ENCODE measurements around the gene ELOVL1.

The ELOVL1 gene

DNA sequence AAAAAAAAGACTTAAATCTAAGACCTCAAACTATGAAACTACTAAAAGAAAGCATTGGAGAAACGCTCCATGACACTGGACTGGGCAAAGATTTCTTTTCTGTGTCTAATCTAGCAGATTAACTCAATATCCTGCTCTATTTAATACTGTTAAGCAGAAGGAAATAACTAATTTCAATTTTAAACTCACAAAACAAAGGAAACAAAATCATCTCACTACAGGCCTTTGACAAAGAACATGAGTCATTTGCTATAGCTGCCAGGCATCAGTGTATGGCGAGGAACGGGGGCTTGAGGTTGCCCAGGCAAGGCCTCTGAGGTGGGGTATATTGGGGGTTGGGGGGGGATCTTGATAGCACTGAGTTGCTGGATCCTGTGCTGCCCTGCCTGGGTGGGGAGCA, 42.8 kb upstream of the ELOVL1 start:
- no peak overlapping the region for H2AFZ ChIP-seq (ENCODE audit: low read depth, low read length)
- H3K36me3 ChIP-seq (ENCODE audit: insufficient read depth, low read length) = peaks cover 57% of the 10 kb centered on the region
- no peaks in the 10 kb centered on the region for H3K79me2 ChIP-seq (ENCODE audit: insufficient read depth, low read length)
- H4K20me1 ChIP-seq (ENCODE audit: insufficient read depth, low read length) = no peaks in the 10 kb centered on the region
- no peak overlapping the region for H3K27ac ChIP-seq (ENCODE audit: low read length)
- no peak for TF ChIP-seq EZH2 (IDR thresholded peaks at IDR 0.05; ENCODE audit: borderline replicate concordance, low read depth, low read length, severe bottlenecking)
- TF ChIP-seq, protein P1, sequence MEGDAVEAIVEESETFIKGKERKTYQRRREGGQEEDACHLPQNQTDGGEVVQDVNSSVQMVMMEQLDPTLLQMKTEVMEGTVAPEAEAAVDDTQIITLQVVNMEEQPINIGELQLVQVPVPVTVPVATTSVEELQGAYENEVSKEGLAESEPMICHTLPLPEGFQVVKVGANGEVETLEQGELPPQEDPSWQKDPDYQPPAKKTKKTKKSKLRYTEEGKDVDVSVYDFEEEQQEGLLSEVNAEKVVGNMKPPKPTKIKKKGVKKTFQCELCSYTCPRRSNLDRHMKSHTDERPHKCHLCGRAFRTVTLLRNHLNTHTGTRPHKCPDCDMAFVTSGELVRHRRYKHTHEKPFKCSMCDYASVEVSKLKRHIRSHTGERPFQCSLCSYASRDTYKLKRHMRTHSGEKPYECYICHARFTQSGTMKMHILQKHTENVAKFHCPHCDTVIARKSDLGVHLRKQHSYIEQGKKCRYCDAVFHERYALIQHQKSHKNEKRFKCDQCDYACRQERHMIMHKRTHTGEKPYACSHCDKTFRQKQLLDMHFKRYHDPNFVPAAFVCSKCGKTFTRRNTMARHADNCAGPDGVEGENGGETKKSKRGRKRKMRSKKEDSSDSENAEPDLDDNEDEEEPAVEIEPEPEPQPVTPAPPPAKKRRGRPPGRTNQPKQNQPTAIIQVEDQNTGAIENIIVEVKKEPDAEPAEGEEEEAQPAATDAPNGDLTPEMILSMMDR (IDR thresholded peaks at IDR 0.05; ENCODE audit: borderline replicate concordance, extremely low read depth, low read length, poor library complexity, severe bottlenecking) = no peak
- DNase-seq (no peak), ATAC-seq (ENCODE audit: insufficient read depth, low read depth) (no peak)
- H3K4me1 ChIP-seq (ENCODE audit: insufficient read depth, low read length) = no peaks in the 10 kb centered on the region
- no peak overlapping the region for H3K4me2 ChIP-seq (ENCODE audit: insufficient read depth, low read length)
- no peak overlapping the region for H3K9ac ChIP-seq (ENCODE audit: low read depth, low read length)
- no peak overlapping the region for H3K4me3 ChIP-seq (ENCODE audit: low read depth in 1 of 2, low read length in 2 of 2)
- H3K9me3 ChIP-seq (ENCODE audit: insufficient read depth, low read length, severe bottlenecking) = no peaks in the 10 kb centered on the region
- H3K27me3 ChIP-seq (ENCODE audit: insufficient read depth, low read length, poor library complexity) = no peaks in the 10 kb centered on the region

DNA sequence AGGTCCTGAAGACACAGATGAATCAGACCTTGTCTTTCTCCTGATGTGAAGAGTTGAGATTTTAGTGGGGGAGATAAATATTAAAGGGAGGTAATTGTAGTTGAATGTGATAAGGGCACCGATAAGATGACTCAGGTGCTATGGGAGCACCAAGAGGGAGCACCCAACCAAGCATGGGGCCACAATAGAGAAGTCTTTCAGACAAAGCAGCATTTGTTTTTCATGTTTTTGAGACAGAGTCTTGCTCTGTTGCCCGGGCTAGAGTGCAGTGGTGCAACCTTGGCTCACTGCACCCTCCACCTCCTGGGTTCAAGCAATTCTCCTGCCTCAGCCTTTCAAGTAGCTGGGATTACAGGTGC, 38.0 kb upstream of the ELOVL1 start:
- no peaks in the 10 kb centered on the region for H3K9me3 ChIP-seq (ENCODE audit: insufficient read depth, low read length, severe bottlenecking)
- H3K9ac ChIP-seq (ENCODE audit: low read depth, low read length) = no peak overlapping the region
- H3K27me3 ChIP-seq (ENCODE audit: insufficient read depth, low read length, poor library complexity) = no peaks in the 10 kb centered on the region
- DNase-seq (no peak), ATAC-seq (ENCODE audit: insufficient read depth, low read depth) (no peak)
- no peak overlapping the region for H2AFZ ChIP-seq (ENCODE audit: low read depth, low read length)
- peaks cover 75% of the 10 kb centered on the region for H3K36me3 ChIP-seq (ENCODE audit: insufficient read depth, low read length)
- no peak for TF ChIP-seq EZH2 (IDR thresholded peaks at IDR 0.05; ENCODE audit: borderline replicate concordance, low read depth, low read length, severe bottlenecking)
- TF ChIP-seq, protein P1 (IDR thresholded peaks at IDR 0.05; ENCODE audit: borderline replicate concordance, extremely low read depth, low read length, poor library complexity, severe bottlenecking) = no peak
- H3K4me3 ChIP-seq (ENCODE audit: low read depth in 1 of 2, low read length in 2 of 2) = no peak overlapping the region
- no peak overlapping the region for H3K4me2 ChIP-seq (ENCODE audit: insufficient read depth, low read length)
- no peak overlapping the region for H3K27ac ChIP-seq (ENCODE audit: low read length)
- H3K79me2 ChIP-seq (ENCODE audit: insufficient read depth, low read length) = no peaks in the 10 kb centered on the region
- no peaks in the 10 kb centered on the region for H4K20me1 ChIP-seq (ENCODE audit: insufficient read depth, low read length)
- no peaks in the 10 kb centered on the region for H3K4me1 ChIP-seq (ENCODE audit: insufficient read depth, low read length)

DNA sequence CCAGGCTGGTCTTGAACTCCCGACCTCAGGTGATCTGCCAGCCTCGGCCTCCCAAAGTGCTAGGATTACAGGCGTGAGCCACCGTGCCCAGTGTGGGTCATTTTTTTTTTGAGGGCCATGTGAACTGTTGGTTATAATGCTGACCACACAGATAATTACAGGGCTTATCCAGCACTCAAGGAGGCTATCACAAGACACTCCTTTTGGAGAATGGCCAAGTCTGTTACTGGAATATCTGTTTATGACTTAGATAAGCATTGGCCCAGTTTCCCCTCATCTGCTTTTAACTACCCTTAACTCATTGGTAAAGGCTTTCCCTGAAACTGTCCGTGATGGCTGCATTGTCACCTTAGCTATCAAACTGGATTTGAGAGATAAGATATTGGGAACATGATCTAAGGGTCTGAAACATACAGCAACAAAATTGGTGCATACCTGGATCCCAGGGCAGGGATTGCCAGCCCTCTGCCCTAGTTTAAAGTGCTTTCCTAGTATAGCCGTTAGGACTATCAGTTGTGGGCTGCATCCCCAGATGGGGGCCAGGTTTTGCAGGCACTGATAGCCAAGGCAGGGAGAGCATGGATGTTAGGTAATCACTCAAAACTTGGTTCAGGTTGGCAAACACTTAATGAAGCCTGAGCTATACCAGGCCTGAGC, 37.5 kb upstream of the ELOVL1 start:
- H3K9ac ChIP-seq (ENCODE audit: low read depth, low read length) = no peak overlapping the region
- H4K20me1 ChIP-seq (ENCODE audit: insufficient read depth, low read length) = no peaks in the 10 kb centered on the region
- no peak overlapping the region for H2AFZ ChIP-seq (ENCODE audit: low read depth, low read length)
- no peaks in the 10 kb centered on the region for H3K9me3 ChIP-seq (ENCODE audit: insufficient read depth, low read length, severe bottlenecking)
- H3K4me3 ChIP-seq (ENCODE audit: low read depth in 1 of 2, low read length in 2 of 2) = no peak overlapping the region
- H3K79me2 ChIP-seq (ENCODE audit: insufficient read depth, low read length) = 0 out of 2 replicates have a peak, but pooled peaks cover under 1% of the 10 kb centered on the region
- no peak overlapping the region for H3K4me2 ChIP-seq (ENCODE audit: insufficient read depth, low read length)
- no peaks in the 10 kb centered on the region for H3K27me3 ChIP-seq (ENCODE audit: insufficient read depth, low read length, poor library complexity)
- TF ChIP-seq, protein P1 (IDR thresholded peaks at IDR 0.05; ENCODE audit: borderline replicate concordance, extremely low read depth, low read length, poor library complexity, severe bottlenecking) = no peak
- TF ChIP-seq EZH2 (IDR thresholded peaks at IDR 0.05; ENCODE audit: borderline replicate concordance, low read depth, low read length, severe bottlenecking) = no peak
- H3K4me1 ChIP-seq (ENCODE audit: insufficient read depth, low read length) = no peaks in the 10 kb centered on the region
- no peak for ATAC-seq (ENCODE audit: insufficient read depth, low read depth)
- H3K27ac ChIP-seq (ENCODE audit: low read length) = no peak overlapping the region
- peaks cover 73% of the 10 kb centered on the region for H3K36me3 ChIP-seq (ENCODE audit: insufficient read depth, low read length)
- no peak for DNase-seq
